HEK293 (cell line): ENCODE measurements around the gene TAS2R40.

Source experiments
- CTCF ChIA-PET: fragments of 350-600 bp; formaldehyde crosslinking; extraction: SDS; loops from one replicate; lab custom pipeline; 2021; ENCODE audit warnings: antibody characterized with exemption; lab: Yijun Ruan, JAX
- POLR2A ChIA-PET: fragments of 300-600 bp; formaldehyde crosslinking; extraction: SDS; loops from one replicate; lab custom pipeline; 2020; ENCODE audit warnings: antibody characterized with exemption, inconsistent platforms; lab: Yijun Ruan, JAX
- H3K27ac ChIP-seq: fragments of 200-500 bp; sonication (Bioruptor generic); 2 replicates; pipeline ENCODE4 v1.5.1; 2014; ENCODE audit warnings: low read depth, low read length, control low read depth, inconsistent platforms; ENCODE audit errors: extremely low read depth
- H3K36me3 ChIP-seq, 2 experiments: fragments of 200-500 bp in 1 of 2; sonication (Bioruptor generic) in 1 of 2; 1 replicate in 1 of 2; 2 replicates in 1 of 2; pipeline ENCODE4 v1.5.1; 2014 to 2017; ENCODE audit warnings: inconsistent platforms in 2 of 2, low read length in 2 of 2; ENCODE audit not compliant: control insufficient read depth in 2 of 2, insufficient read depth in 1 of 2
- H3K4me1 ChIP-seq: fragments of 200-500 bp; sonication (Bioruptor generic); 2 replicates; pipeline ENCODE4 v1.5.1; 2014; ENCODE audit warnings: mild to moderate bottlenecking, low read length, inconsistent platforms; ENCODE audit not compliant: control insufficient read depth, insufficient read depth
- H3K4me3 ChIP-seq: 2 replicates; pipeline ENCODE4 v1.5.1; 2011; ENCODE audit warnings: low read depth, mild to moderate bottlenecking, control low read depth, low read length, moderate library complexity
- H3K9me3 ChIP-seq: fragments of 200-500 bp; sonication (Bioruptor generic); 2 replicates; pipeline ENCODE4 v1.5.1; 2014; ENCODE audit warnings: low read depth, low read length, inconsistent platforms; ENCODE audit not compliant: control insufficient read depth, insufficient read depth
- GLI4 ChIP-seq: fragments of 450-650 bp; formaldehyde crosslinking; IDR thresholded peaks from 2 replicates; pipeline ENCODE4 v1.5.1; 2016; ENCODE audit warnings: missing biosample characterization, missing genetic modification characterization
- OVOL3 ChIP-seq: fragments of 450-650 bp; formaldehyde crosslinking; IDR thresholded peaks from 2 replicates; pipeline ENCODE4 v1.5.1; 2016; ENCODE audit warnings: missing biosample characterization, missing genetic modification characterization
- RBAK ChIP-seq: fragments of 450-650 bp; formaldehyde crosslinking; IDR thresholded peaks from 2 replicates; pipeline ENCODE4 v1.5.1; 2016; ENCODE audit warnings: missing biosample characterization, missing genetic modification characterization
- SALL2 ChIP-seq: fragments of 450-650 bp; formaldehyde crosslinking; IDR thresholded peaks from 2 replicates; pipeline ENCODE4 v1.5.0; 2017; ENCODE audit warnings: missing biosample characterization, mild to moderate bottlenecking, missing genetic modification characterization, borderline replicate concordance
- TCF7L2 ChIP-seq: IDR thresholded peaks from 2 replicates; pipeline ENCODE4 v1.6.1; 2011; ENCODE audit warnings: low read depth, mild to moderate bottlenecking, inconsistent platforms, low read length, moderate library complexity, borderline replicate concordance
- ZNF133 ChIP-seq: fragments of 450-650 bp; formaldehyde crosslinking; IDR thresholded peaks from 2 replicates; pipeline ENCODE4 v1.5.1; 2016; ENCODE audit warnings: missing biosample characterization, missing genetic modification characterization
- ZNF169 ChIP-seq: fragments of 450-650 bp; formaldehyde crosslinking; IDR thresholded peaks from 2 replicates; pipeline ENCODE4 v1.5.1; 2016; ENCODE audit warnings: missing biosample characterization, missing genetic modification characterization
- ZNF174 ChIP-seq: fragments of 450-650 bp; formaldehyde crosslinking; IDR thresholded peaks from 2 replicates; pipeline ENCODE4 v1.5.0; 2017; ENCODE audit warnings: missing biosample characterization, mild to moderate bottlenecking, missing genetic modification characterization
- ZNF266 ChIP-seq: fragments of 450-650 bp; formaldehyde crosslinking; IDR thresholded peaks from 2 replicates; pipeline ENCODE4 v1.5.1; 2016; ENCODE audit warnings: missing biosample characterization, missing genetic modification characterization, low read depth
- ZNF366 ChIP-seq: fragments of 450-650 bp; formaldehyde crosslinking; conservative IDR thresholded peaks from 2 replicates; pipeline ENCODE4 v1.5.1; 2016; ENCODE audit warnings: missing biosample characterization, missing genetic modification characterization
- ZNF558 ChIP-seq: fragments of 450-650 bp; formaldehyde crosslinking; IDR thresholded peaks from 2 replicates; pipeline ENCODE4 v1.5.1; 2016; ENCODE audit warnings: missing biosample characterization, missing genetic modification characterization
- ZNF624 ChIP-seq: fragments of 450-650 bp; formaldehyde crosslinking; IDR thresholded peaks from 2 replicates; pipeline ENCODE4 v1.5.1; 2017; ENCODE audit warnings: missing biosample characterization, missing genetic modification characterization
- ZNF785 ChIP-seq: fragments of 450-650 bp; formaldehyde crosslinking; IDR thresholded peaks from 2 replicates; pipeline ENCODE4 v1.5.1; 2016; ENCODE audit warnings: missing biosample characterization, missing genetic modification characterization
- ZNF791 ChIP-seq: fragments of 450-650 bp; formaldehyde crosslinking; IDR thresholded peaks from 2 replicates; pipeline ENCODE4 v1.5.1; 2016; ENCODE audit warnings: missing biosample characterization, missing genetic modification characterization
- ZSCAN30 ChIP-seq: fragments of 450-650 bp; IDR thresholded peaks from 2 replicates; pipeline ENCODE4 v1.5.1; 2018; ENCODE audit warnings: missing biosample characterization, mild to moderate bottlenecking, missing genetic modification characterization, moderate library complexity
- TF ChIP-seq, protein P1 (sequence below): fragments of 450-650 bp; formaldehyde crosslinking; IDR thresholded peaks from 2 replicates; pipeline ENCODE4 v1.5.1; 2016; ENCODE audit warnings: missing biosample characterization, missing genetic modification characterization
- TF ChIP-seq, protein P2 (sequence below): fragments of 450-650 bp; formaldehyde crosslinking; conservative IDR thresholded peaks from 2 replicates; pipeline ENCODE4 v1.5.1; 2016; ENCODE audit warnings: low read depth, missing biosample characterization, missing genetic modification characterization
- TF ChIP-seq, protein P3 (sequence below): fragments of 450-650 bp; formaldehyde crosslinking; IDR thresholded peaks from 2 replicates; pipeline ENCODE4 v1.5.1; 2016; ENCODE audit warnings: missing biosample characterization, missing genetic modification characterization

The TAS2R40 gene

DNA sequence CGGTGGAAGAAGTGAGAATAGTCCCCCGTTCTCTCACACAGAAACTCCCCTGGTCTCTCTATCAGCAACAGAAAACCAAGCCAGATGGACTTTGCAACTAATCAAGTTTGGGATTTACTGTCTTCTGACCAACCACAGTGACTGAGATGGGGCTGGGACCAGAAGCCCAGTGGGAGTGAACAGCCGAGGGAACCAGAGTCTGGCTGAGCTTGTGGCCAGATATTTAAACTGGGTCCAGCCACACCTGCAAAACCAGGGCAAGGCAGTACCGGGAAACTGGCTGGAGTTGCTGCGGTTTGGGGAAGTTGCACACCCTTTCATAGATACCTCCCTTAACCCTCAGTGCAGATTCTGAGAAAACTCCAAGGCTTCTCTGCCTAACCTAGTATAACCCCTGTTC, 47.4 kb downstream of the TAS2R40 start:
- Histone ChIP-seq H3K4me1 (no peaks in the 10 kb centered on the region), H3K36me3 (peaks cover 0 to 44% of the 10 kb centered on the region in 2 experiments; a peak in 1 of 3 replicates), H3K4me3 (no peak overlapping the region), H3K27ac (no peak overlapping the region), H3K9me3 (no peaks in the 10 kb centered on the region)
- ChIA-PET POLR2A (no interaction called here), CTCF (interaction anchor here (0.5 kb wide), 1 partner anchor 10 kb away, joined by 3 read pairs; no protein-coding TSS in a partner anchor)
- TF ChIP-seq ZNF791 (no peak), SALL2 (tag by site-specific recombination) (no peak), TCF7L2 (no peak), ZNF266 (tag by site-specific recombination) (no peak), OVOL3 (tag by site-specific recombination) (no peak), GLI4 (tag by site-specific recombination) (no peak), ZSCAN30 (no peak), ZNF169 (no peak), ZNF785 (no peak), ZNF624 (tag by site-specific recombination) (no peak), ZNF133 (tag by site-specific recombination) (no peak), ZNF174 (tag by site-specific recombination) (no peak), ZNF558 (tag by site-specific recombination) (no peak), RBAK (tag by site-specific recombination) (no peak), ZNF366 (no peak)
- TF ChIP-seq, protein P1, sequence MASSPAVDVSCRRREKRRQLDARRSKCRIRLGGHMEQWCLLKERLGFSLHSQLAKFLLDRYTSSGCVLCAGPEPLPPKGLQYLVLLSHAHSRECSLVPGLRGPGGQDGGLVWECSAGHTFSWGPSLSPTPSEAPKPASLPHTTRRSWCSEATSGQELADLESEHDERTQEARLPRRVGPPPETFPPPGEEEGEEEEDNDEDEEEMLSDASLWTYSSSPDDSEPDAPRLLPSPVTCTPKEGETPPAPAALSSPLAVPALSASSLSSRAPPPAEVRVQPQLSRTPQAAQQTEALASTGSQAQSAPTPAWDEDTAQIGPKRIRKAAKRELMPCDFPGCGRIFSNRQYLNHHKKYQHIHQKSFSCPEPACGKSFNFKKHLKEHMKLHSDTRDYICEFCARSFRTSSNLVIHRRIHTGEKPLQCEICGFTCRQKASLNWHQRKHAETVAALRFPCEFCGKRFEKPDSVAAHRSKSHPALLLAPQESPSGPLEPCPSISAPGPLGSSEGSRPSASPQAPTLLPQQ: no peak
- TF ChIP-seq, protein P2, sequence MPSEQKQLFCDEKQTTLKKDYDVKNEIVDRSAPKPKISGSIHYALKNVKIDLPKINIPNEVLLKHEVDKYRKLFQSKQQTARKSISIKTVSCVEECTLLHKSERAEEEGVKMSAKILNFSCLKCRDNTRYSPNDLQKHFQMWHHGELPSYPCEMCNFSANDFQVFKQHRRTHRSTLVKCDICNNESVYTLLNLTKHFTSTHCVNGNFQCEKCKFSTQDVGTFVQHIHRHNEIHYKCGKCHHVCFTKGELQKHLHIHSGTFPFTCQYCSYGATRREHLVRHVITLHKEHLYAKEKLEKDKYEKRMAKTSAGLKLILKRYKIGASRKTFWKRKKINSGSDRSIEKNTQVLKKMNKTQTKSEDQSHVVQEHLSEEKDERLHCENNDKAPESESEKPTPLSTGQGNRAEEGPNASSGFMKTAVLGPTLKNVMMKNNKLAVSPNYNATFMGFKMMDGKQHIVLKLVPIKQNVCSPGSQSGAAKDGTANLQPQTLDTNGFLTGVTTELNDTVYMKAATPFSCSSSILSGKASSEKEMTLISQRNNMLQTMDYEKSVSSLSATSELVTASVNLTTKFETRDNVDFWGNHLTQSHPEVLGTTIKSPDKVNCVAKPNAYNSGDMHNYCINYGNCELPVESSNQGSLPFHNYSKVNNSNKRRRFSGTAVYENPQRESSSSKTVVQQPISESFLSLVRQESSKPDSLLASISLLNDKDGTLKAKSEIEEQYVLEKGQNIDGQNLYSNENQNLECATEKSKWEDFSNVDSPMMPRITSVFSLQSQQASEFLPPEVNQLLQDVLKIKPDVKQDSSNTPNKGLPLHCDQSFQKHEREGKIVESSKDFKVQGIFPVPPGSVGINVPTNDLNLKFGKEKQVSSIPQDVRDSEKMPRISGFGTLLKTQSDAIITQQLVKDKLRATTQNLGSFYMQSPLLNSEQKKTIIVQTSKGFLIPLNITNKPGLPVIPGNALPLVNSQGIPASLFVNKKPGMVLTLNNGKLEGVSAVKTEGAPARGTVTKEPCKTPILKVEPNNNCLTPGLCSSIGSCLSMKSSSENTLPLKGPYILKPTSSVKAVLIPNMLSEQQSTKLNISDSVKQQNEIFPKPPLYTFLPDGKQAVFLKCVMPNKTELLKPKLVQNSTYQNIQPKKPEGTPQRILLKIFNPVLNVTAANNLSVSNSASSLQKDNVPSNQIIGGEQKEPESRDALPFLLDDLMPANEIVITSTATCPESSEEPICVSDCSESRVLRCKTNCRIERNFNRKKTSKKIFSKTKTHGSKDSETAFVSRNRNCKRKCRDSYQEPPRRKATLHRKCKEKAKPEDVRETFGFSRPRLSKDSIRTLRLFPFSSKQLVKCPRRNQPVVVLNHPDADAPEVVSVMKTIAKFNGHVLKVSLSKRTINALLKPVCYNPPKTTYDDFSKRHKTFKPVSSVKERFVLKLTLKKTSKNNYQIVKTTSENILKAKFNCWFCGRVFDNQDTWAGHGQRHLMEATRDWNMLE (tag by site-specific recombination): no peak
- TF ChIP-seq, protein P3, sequence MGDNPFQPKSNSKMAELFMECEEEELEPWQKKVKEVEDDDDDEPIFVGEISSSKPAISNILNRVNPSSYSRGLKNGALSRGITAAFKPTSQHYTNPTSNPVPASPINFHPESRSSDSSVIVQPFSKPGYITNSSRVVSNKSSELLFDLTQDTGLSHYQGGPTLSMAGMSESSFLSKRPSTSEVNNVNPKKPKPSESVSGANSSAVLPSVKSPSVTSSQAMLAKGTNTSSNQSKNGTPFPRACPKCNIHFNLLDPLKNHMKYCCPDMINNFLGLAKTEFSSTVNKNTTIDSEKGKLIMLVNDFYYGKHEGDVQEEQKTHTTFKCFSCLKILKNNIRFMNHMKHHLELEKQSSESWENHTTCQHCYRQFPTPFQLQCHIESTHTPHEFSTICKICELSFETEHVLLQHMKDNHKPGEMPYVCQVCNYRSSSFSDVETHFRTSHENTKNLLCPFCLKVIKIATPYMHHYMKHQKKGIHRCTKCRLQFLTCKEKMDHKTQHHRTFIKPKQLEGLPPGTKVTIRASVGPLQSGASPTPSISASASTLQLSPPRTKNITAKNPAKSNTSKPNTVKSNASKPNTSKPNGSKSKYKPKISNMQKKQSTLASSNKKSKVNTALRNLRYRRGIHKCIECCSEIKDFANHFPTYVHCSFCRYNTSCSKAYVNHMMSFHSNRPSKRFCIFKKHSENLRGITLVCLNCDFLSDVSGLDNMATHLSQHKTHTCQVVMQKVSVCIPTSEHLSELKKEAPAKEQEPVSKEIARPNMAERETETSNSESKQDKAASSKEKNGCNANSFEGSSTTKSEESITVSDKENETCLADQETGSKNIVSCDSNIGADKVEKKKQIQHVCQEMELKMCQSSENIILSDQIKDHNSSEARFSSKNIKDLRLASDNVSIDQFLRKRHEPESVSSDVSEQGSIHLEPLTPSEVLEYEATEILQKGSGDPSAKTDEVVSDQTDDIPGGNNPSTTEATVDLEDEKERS (tag by site-specific recombination): no peak
